Adrenal gland (tissue), 5 donors: Measurements from ENCODE around the gene FASN.

Source experiments
- CTCF ChIP-seq, 6 experiments: fragments of 450-650 bp in 4 of 6; fragments of 200-600 bp in 2 of 6; sonication (generic) in 1 of 6; IDR thresholded peaks; 1 replicate in 5 of 6; 2 replicates in 1 of 6; pipeline versions ENCODE4 v1.5.1 to v1.8.0; 2016 to 2021; ENCODE audit warnings: antibody characterized with exemption in 6 of 6, mild to moderate bottlenecking in 2 of 6, moderate library complexity in 1 of 6
- POLR2A ChIP-seq, 2 donors: fragments of 450-650 bp; IDR thresholded peaks; one replicate each; pipeline ENCODE4 v1.6.1; 2017; ENCODE audit warnings: antibody characterized with exemption in 2 of 2, mild to moderate bottlenecking in 2 of 2, moderate library complexity in 1 of 2
- donor health status: DM: no; HTN: no; CAD: no.

GRCh38 chr17:82037092-82037888, 60.7 kb downstream of the FASN start, which contains the start of gene DCXR:
- TF ChIP-seq CTCF (IDR thresholded peaks at IDR 0.05) (peak; percentile 21 to 85 (median 58)), POLR2A (IDR thresholded peaks at IDR 0.05) (peak; percentile 73 to 91)
